SU-DHL-6 (cell line): ENCODE data around the gene VSX2.

Experiments
- CTCF ChIP-seq: fragments of 200-600 bp; sonication (generic); IDR thresholded peaks from one replicate; pipeline ENCODE4 v1.5.1; 2017; ENCODE audit warnings: antibody characterized with exemption, mild to moderate bottlenecking, low read length, moderate library complexity; ENCODE audit not compliant: insufficient read depth, poor library complexity, severe bottlenecking
- EZH2phosphoT487 ChIP-seq: fragments of 200-600 bp; sonication (generic), shearing (Covaris generic); conservative IDR thresholded peaks from 2 replicates; pipeline ENCODE4 v1.6.1; 2018; ENCODE audit warnings: mild to moderate bottlenecking, antibody characterized with exemption, low read length, moderate library complexity, mixed read lengths

GRCh38 chr14:74203639-74204038 lies 35.6 kb upstream of the VSX2 start:
- TF ChIP-seq CTCF = no peak
- no peak for TF ChIP-seq EZH2phosphoT487
